Ascending aorta (tissue), 2 donors: Measurements from ENCODE around the gene STK24. TPM values are rescaled to one million over a fixed set of nuclear protein-coding genes. Genes with fewer than 3 reads are reported as not detected.

Experiments used
- DNase-seq, 2 donors: peaks; one replicate each; pipeline ENCODE4 v3.0.0-alpha.2; 2019; ENCODE audit warnings: low spot score in 2 of 2
- H3K27ac ChIP-seq, 2 donors: fragments of 200-600 bp; sonication (generic); one replicate each; pipeline ENCODE4 v1.5.1; 2016 to 2017; ENCODE audit warnings: mild to moderate bottlenecking in 1 of 2
- H3K27me3 ChIP-seq: fragments of 200-600 bp; sonication (generic); one replicate; pipeline ENCODE4 v1.5.1; 2017
- H3K36me3 ChIP-seq, 2 donors: fragments of 200-600 bp; sonication (generic); one replicate each; pipeline ENCODE4 v1.5.1; 2016
- H3K4me1 ChIP-seq, 2 donors: fragments of 200-600 bp; sonication (generic); one replicate each; pipeline ENCODE4 v1.5.1; 2016 to 2017; ENCODE audit warnings: mild to moderate bottlenecking in 1 of 2
- H3K4me3 ChIP-seq, 2 donors: fragments of 200-600 bp; sonication (generic); one replicate each; pipeline ENCODE4 v1.5.1; 2016 to 2017; ENCODE audit warnings: mild to moderate bottlenecking in 1 of 2
- H3K9me3 ChIP-seq, 2 donors: fragments of 200-600 bp; sonication (generic); one replicate each; pipeline ENCODE4 v1.5.1; 2016
- intact Hi-C: fragments of 100-400 bp; cut with DNase I; formaldehyde crosslinking; loops from one replicate; pipeline ENCODE4 v1.15.1; 2023
- total RNA-seq: library from RNA; depleted of rRNA; stranded (reverse); fragments of >200 nt; gene quantifications from one replicate; pipeline ENCODE4 v1.1.0, GENCODE V29; 2016
- TF ChIP-seq, protein P1 (sequence below), 3 experiments: fragments of 200-600 bp in 2 of 3; fragments of 450-650 bp in 1 of 3; sonication (generic) in 2 of 3; IDR thresholded peaks; one replicate each; pipeline ENCODE4 v1.5.1; 2016 to 2019; ENCODE audit warnings: antibody characterized with exemption in 3 of 3, mild to moderate bottlenecking in 1 of 3, moderate library complexity in 1 of 3

STK24 gene
- total RNA-seq, 1 donor from 2014 or later, result 35.4 TPM

DNA sequence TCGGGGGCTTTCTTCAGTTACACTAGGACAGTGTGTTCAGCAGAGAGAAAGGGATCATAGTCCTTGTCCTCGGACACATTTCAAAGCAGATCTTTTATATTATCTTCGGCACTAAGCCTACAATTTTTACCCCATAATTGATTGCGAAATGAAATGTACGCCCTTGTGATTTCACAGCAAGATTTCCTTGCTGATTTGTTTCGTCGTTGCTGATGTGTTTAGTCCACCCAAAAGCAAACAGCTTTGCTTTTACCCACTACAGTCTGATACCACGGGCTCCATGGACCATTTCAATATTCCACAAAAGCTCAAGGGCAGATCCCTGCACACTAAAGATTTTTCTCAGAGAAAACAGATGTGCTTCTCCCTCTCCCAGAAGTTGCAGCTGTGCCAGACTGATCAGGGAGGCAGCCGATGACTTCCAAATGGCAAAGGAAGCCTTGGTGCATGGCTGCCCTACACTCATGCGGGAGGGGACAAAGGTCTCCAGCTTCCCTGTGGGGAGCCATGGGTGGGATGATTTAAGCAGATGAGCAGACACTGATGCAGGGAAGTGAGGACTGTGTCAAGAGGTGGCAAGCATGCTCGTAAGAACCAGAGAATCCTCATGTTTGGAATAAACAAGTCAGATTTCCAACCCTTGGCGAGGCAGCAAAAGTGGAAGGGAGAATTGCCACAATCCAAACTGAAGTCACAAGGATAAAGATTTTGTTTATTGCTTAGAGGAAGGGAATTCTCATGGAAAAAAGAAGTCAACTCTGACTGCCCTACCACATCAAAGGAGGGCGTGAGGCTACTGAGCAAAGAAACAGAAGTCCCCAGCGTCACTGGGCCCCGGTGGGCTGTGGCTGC lies 81.1 kb downstream of the STK24 start:
- intact Hi-C loops, result no loop called here
- Histone ChIP-seq H3K4me3 (no peak overlapping the region), H3K27me3 (no peaks in the 10 kb centered on the region), H3K9me3 (no peaks in the 10 kb centered on the region), H3K36me3 (peaks cover 0 to 7% of the 10 kb centered on the region in 2 donors), H3K27ac (peak overlapping the region in 1 of 2 donors; percentile 41), H3K4me1 (no peaks in the 10 kb centered on the region)
- DNase-seq, result no peak
- TF ChIP-seq, protein P1, sequence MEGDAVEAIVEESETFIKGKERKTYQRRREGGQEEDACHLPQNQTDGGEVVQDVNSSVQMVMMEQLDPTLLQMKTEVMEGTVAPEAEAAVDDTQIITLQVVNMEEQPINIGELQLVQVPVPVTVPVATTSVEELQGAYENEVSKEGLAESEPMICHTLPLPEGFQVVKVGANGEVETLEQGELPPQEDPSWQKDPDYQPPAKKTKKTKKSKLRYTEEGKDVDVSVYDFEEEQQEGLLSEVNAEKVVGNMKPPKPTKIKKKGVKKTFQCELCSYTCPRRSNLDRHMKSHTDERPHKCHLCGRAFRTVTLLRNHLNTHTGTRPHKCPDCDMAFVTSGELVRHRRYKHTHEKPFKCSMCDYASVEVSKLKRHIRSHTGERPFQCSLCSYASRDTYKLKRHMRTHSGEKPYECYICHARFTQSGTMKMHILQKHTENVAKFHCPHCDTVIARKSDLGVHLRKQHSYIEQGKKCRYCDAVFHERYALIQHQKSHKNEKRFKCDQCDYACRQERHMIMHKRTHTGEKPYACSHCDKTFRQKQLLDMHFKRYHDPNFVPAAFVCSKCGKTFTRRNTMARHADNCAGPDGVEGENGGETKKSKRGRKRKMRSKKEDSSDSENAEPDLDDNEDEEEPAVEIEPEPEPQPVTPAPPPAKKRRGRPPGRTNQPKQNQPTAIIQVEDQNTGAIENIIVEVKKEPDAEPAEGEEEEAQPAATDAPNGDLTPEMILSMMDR (IDR thresholded peaks at IDR 0.05), result no peak

DNA sequence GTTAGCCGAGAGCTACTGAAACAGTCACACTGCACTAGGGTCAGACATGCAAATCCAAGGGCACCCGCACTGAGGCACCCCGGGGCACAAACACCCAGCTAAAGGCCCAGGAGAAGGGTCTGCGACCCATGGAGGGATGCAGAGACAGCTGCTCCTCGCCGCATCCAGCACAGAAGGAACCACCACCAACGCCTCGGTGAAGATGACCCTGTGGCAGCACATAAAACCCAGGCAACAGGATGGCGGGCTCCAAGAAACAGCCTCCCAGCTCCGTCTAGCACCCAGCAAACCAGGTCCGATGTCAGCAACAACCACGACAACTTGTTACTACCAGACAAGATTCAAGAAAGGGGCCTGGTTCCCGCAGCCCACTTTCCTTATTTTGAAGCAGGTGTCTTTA lies 82.1 kb downstream of the STK24 start:
- H3K36me3 ChIP-seq, result peaks cover 0 to 7% of the 10 kb centered on the region in 2 donors
- intact Hi-C loops, result no loop called here
- no peak for DNase-seq
- no peak overlapping the region for H3K4me3 ChIP-seq
- TF ChIP-seq, protein P1 (IDR thresholded peaks at IDR 0.05), result no peak
- no peaks in the 10 kb centered on the region for H3K4me1 ChIP-seq
- no peaks in the 10 kb centered on the region for H3K27me3 ChIP-seq
- no peak overlapping the region for H3K27ac ChIP-seq
- no peaks in the 10 kb centered on the region for H3K9me3 ChIP-seq

DNA sequence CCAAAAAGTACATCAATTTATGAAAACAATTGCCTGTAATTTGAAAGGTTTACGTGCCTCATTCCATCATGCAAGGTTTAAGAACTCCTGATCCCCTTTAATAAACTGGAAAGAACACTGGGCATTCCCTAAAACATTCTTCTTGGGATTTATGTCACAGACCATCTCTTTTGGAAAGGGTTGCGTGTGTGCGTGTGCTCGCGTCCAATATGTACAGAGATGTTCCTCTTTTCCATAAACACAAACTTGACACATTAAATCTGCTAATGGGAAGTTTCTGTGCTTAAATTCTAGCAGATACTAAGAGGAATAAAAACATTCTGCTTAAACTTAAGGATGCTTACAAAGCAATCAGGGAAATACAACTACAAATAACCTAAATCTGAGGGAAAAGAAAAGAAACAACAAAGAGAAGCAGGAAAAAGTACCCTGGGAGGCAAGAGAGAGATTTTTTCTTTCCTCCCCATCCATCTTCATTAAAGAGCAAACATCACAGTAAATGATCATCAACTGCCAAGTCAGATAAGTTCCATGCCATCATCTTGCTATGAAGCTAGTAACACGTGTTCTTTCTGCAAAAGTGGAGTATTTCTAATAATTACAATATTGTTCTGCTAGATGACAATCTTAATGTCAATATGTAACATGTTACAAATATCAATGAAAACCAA lies 83.7 kb downstream of the STK24 start:
- H3K27me3 ChIP-seq, result no peaks in the 10 kb centered on the region
- no peak overlapping the region for H3K4me3 ChIP-seq
- H3K9me3 ChIP-seq, result no peaks in the 10 kb centered on the region
- no peaks in the 10 kb centered on the region for H3K36me3 ChIP-seq
- intact Hi-C loops, result no loop called here
- DNase-seq, result no peak
- TF ChIP-seq, protein P1 (IDR thresholded peaks at IDR 0.05), result no peak
- H3K4me1 ChIP-seq, result no peaks in the 10 kb centered on the region
- no peak overlapping the region for H3K27ac ChIP-seq

DNA sequence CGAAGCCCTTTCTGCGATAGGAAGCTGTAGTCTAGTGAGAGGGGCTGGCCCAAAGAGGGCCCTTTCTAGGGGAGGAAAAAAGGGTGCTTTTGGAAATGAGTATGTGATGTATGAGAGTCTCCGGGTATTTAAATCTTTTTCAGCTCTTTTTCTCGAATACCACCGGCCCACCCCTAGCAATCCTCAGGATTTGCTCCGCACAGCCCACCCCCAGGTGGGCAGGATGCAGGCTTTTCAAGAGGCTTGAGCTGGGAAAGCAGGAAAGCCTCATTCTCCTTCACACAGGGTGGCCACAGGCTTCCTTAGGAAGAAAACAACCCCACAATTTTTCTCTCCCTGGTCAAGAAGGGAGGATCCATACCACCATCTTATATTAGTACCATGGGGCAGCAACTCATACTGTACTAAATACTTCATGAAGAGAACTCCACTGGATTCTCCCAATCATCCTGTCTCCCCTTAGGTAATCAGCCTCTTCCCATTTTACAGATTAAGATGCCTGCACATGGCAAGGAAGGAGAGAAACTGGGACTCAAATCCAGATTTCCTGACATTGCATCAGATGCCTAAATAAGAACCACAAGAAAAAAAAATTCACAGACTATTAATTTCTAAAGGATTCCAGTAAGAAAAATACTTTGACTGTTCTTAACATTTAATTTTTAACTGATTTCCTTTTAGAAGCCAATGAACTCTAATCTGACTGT lies 84.4 kb downstream of the STK24 start:
- Histone ChIP-seq H3K9me3 (no peaks in the 10 kb centered on the region), H3K4me3 (no peak overlapping the region), H3K27me3 (no peaks in the 10 kb centered on the region), H3K27ac (no peak overlapping the region), H3K4me1 (no peaks in the 10 kb centered on the region), H3K36me3 (no peaks in the 10 kb centered on the region)
- intact Hi-C loops, result no loop called here
- TF ChIP-seq, protein P1 (IDR thresholded peaks at IDR 0.05), result no peak
- DNase-seq, result no peak

DNA sequence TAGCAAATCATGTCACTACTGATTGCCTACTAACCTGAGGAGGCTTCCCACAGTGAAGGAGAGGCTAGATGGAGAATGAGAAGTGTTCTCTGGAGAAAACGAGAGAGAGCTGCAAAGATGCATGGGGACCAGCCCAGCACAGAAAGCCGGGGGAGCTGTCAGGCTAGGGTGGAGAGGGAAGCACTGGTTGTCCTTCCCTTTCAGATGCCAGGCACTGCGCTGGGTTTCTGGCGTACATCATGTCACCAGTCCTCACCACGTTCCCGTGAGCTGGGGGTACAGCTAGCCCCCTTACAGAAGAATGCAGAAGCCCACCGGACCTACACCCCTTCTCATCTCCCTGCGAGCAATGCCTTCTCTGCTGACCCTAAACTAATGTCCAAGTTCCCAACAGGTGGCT lies 86.0 kb downstream of the STK24 start:
- TF ChIP-seq, protein P1 (IDR thresholded peaks at IDR 0.05), result no peak

More for the DNA sequence above, 86.0 kb downstream of the STK24 start:
- H3K4me3 ChIP-seq, result no peak overlapping the region
- no peaks in the 10 kb centered on the region for H3K9me3 ChIP-seq
- no peaks in the 10 kb centered on the region for H3K4me1 ChIP-seq
- H3K27me3 ChIP-seq, result no peaks in the 10 kb centered on the region
- no peaks in the 10 kb centered on the region for H3K36me3 ChIP-seq
- intact Hi-C loops, result no loop called here
- DNase-seq, result no peak
- H3K27ac ChIP-seq, result no peak overlapping the region
